Measurements from ENCODE around the gene LY6G5C.

DNA sequence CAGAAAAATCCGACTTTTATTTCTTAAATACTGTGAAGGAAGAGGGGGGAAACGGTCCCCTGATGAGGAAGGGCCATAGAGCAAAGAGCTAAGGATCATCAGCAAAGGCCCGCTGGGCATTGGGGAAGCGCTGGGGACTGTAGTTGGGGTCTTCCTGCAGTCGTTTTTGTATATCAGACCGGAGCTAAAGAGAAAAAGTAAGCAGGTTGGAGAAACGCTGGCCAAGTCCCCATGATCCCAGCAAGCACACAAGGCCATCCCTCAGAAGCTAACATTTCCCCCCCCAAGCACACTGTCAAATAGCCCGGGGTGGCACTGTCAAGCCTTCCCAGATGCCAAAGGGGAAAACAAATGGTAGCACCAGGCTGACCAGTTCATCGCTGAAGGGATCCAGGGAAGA is 41.8 kb downstream of the LY6G5C start:
- TF ChIP-seq, protein P1, sequence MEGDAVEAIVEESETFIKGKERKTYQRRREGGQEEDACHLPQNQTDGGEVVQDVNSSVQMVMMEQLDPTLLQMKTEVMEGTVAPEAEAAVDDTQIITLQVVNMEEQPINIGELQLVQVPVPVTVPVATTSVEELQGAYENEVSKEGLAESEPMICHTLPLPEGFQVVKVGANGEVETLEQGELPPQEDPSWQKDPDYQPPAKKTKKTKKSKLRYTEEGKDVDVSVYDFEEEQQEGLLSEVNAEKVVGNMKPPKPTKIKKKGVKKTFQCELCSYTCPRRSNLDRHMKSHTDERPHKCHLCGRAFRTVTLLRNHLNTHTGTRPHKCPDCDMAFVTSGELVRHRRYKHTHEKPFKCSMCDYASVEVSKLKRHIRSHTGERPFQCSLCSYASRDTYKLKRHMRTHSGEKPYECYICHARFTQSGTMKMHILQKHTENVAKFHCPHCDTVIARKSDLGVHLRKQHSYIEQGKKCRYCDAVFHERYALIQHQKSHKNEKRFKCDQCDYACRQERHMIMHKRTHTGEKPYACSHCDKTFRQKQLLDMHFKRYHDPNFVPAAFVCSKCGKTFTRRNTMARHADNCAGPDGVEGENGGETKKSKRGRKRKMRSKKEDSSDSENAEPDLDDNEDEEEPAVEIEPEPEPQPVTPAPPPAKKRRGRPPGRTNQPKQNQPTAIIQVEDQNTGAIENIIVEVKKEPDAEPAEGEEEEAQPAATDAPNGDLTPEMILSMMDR (conservative IDR thresholded peaks at IDR 0.05): no peak
- TF ChIP-seq ZFX (IDR thresholded peaks at IDR 0.05): no peak
